Peyer's patch (tissue), 4 donors: Measurements from ENCODE around the gene TGFBR2. TPM values are rescaled to one million over a fixed set of nuclear protein-coding genes. Genes with fewer than 3 reads are reported as not detected.

Experiments
- DNase-seq, 3 donors: peaks; one replicate each; pipeline ENCODE4 v3.0.0-alpha.2; 2017 to 2019
- H3K27ac ChIP-seq, 4 donors: fragments of 200-600 bp; sonication (generic); one replicate each; pipeline ENCODE4 v1.5.1; 2016 to 2019
- H3K27me3 ChIP-seq, 2 donors: fragments of 200-600 bp; sonication (generic); one replicate each; pipeline ENCODE4 v1.5.1; 2019
- H3K36me3 ChIP-seq, 3 donors: fragments of 200-600 bp; sonication (generic); one replicate each; pipeline ENCODE4 v1.5.1; 2016 to 2019
- H3K4me1 ChIP-seq, 4 donors: fragments of 200-600 bp; sonication (generic); one replicate each; pipeline ENCODE4 v1.5.1; 2016 to 2019
- H3K4me3 ChIP-seq, 4 donors: fragments of 200-600 bp; sonication (generic); 1 replicate in 3 of 4; 2 replicates in 1 of 4; pipeline ENCODE4 v1.5.1; 2016 to 2019; ENCODE audit warnings: mild to moderate bottlenecking in 1 of 4
- H3K9me3 ChIP-seq, 4 donors: fragments of 200-600 bp; sonication (generic); one replicate each; pipeline ENCODE4 v1.5.1; 2016 to 2019; ENCODE audit warnings: mild to moderate bottlenecking in 1 of 4
- POLR2A ChIP-seq, 2 donors: fragments of 450-650 bp; IDR thresholded peaks; one replicate each; pipeline ENCODE4 v1.5.1; 2017; ENCODE audit warnings: antibody characterized with exemption in 2 of 2, mild to moderate bottlenecking in 2 of 2, moderate library complexity in 2 of 2
- total RNA-seq, 4 donors: library from RNA; depleted of rRNA; stranded (reverse); fragments of >200 nt; gene quantifications; one replicate each; pipeline ENCODE4 v1.1.0, GENCODE V29; 2016
- TF ChIP-seq, protein P1 (sequence below), 6 experiments: fragments of 450-650 bp in 4 of 6; fragments of 200-600 bp in 2 of 6; sonication (generic) in 1 of 6; IDR thresholded peaks; one replicate each; pipeline ENCODE4 v1.5.1; 2017 to 2019; ENCODE audit warnings: antibody characterized with exemption in 6 of 6, mild to moderate bottlenecking in 3 of 6, moderate library complexity in 1 of 6

The TGFBR2 gene
- total RNA-seq, 4 donors from 2014 or later = 51.8 to 127 (median 105) TPM

DNA sequence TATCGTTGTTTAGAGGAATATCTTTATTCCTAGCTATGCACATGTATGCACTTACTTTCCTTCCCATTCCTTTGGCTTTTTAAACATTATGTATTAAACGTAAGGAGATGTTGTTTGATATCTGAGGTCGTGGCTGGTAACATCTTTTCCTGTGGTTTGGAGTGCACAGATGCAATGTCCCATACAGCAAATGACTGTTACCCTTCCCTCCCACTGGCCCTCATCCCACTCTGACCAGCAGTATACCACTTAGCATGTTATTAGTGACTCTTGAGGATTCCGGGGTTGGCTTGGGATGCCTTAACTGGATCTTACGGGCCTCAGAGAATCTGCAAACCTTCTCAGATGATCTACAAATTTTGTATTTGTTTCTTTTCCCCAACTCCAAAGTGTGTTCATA lies 34.5 kb downstream of the TGFBR2 start:
- H3K27ac ChIP-seq = peak overlapping the region in 3 of 4 donors; percentile 3 to 83 (median 9)
- no peak for DNase-seq
- H3K27me3 ChIP-seq = no peaks in the 10 kb centered on the region
- peaks cover 0 to 78% (median 36%) of the 10 kb centered on the region in 4 donors for H3K4me1 ChIP-seq
- TF ChIP-seq, protein P1, sequence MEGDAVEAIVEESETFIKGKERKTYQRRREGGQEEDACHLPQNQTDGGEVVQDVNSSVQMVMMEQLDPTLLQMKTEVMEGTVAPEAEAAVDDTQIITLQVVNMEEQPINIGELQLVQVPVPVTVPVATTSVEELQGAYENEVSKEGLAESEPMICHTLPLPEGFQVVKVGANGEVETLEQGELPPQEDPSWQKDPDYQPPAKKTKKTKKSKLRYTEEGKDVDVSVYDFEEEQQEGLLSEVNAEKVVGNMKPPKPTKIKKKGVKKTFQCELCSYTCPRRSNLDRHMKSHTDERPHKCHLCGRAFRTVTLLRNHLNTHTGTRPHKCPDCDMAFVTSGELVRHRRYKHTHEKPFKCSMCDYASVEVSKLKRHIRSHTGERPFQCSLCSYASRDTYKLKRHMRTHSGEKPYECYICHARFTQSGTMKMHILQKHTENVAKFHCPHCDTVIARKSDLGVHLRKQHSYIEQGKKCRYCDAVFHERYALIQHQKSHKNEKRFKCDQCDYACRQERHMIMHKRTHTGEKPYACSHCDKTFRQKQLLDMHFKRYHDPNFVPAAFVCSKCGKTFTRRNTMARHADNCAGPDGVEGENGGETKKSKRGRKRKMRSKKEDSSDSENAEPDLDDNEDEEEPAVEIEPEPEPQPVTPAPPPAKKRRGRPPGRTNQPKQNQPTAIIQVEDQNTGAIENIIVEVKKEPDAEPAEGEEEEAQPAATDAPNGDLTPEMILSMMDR (IDR thresholded peaks at IDR 0.05) = no peak
- no peak for TF ChIP-seq POLR2A (IDR thresholded peaks at IDR 0.05)
- H3K9me3 ChIP-seq = no peaks in the 10 kb centered on the region
- peaks cover 0 to 9% (median 0%) of the 10 kb centered on the region in 3 donors for H3K36me3 ChIP-seq
- no peak overlapping the region for H3K4me3 ChIP-seq

DNA sequence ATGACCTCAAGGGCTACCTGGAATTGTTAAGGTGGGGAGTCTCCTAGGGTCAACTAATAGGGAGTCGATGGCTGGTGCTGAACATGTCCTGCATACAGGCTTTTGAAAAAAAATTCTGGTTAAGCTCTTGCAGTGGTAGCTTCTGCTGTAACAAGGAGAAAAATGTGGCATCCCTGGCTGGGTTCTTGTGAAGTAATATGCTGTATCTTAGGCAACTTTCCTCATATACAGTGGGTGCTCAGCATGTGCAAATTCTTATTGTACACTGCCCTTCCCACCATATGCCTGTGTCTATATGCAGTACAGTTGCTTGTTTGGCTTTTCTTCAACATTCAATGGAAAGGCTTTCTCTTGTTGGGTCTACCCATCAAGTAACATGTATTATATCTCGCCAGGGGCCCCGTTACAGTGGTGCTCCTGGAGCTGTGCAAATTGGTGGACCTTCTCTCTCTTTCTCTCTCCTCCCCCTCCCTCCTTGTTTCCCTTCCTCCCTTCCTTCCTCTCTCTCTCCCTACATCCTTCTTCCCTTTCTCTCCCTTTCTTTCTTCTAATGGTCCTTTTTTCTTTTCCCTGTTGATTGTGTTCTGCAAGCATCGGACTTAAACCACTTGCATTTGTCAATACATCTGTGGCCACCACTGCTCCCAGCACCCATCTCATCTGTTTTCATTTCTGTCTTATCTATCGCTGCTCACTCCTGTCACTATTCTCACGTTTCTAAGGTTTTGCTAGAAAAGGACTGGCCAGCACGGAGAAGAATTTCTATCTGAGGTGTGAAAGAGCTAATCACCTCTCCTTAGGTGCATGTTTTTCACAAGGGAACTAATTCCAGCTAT lies 35.2 kb downstream of the TGFBR2 start:
- Histone ChIP-seq H3K27ac (peak overlapping the region; percentile 72 to 83 (median 77)), H3K4me1 (peaks cover 0 to 85% (median 38%) of the 10 kb centered on the region in 4 donors)
- no peak for TF ChIP-seq POLR2A (IDR thresholded peaks at IDR 0.05)
- TF ChIP-seq, protein P1 (IDR thresholded peaks at IDR 0.05) = no peak

GRCh38 chr3:30642849-30643361 lies 36.5 kb downstream of the TGFBR2 start:
- Histone ChIP-seq H3K27ac (peak overlapping the region; percentile 72 to 83 (median 77)), H3K4me1 (peaks cover 0 to 83% (median 40%) of the 10 kb centered on the region in 4 donors), H3K4me3 (no peak overlapping the region), H3K27me3 (no peaks in the 10 kb centered on the region), H3K9me3 (no peaks in the 10 kb centered on the region), H3K36me3 (peaks cover 0 to 30% (median 0%) of the 10 kb centered on the region in 3 donors)
- no peak for TF ChIP-seq POLR2A (IDR thresholded peaks at IDR 0.05)
- TF ChIP-seq, protein P1 (IDR thresholded peaks at IDR 0.05) = no peak
- DNase-seq = no peak

More for the DNA sequence above, 35.2 kb downstream of the TGFBR2 start:
- Histone ChIP-seq H3K27me3 (no peaks in the 10 kb centered on the region), H3K4me3 (no peak overlapping the region), H3K9me3 (no peaks in the 10 kb centered on the region), H3K36me3 (peaks cover 0 to 17% (median 0%) of the 10 kb centered on the region in 3 donors)
- no peak for DNase-seq

GRCh38 chr3:30643763-30644462 lies 37.5 kb downstream of the TGFBR2 start:
- H3K4me1 ChIP-seq = peaks cover 0 to 77% (median 45%) of the 10 kb centered on the region in 4 donors
- peak in 2 of 3 donors; percentile 82 to 90 for DNase-seq
- peak overlapping the region; percentile 72 to 83 (median 77) for H3K27ac ChIP-seq
- no peaks in the 10 kb centered on the region for H3K27me3 ChIP-seq
- TF ChIP-seq, protein P1 (IDR thresholded peaks at IDR 0.05) = no peak
- TF ChIP-seq POLR2A (IDR thresholded peaks at IDR 0.05) = no peak
- no peaks in the 10 kb centered on the region for H3K9me3 ChIP-seq
- H3K36me3 ChIP-seq = peaks cover 0 to 40% (median 0%) of the 10 kb centered on the region in 3 donors
- no peak overlapping the region for H3K4me3 ChIP-seq

DNA sequence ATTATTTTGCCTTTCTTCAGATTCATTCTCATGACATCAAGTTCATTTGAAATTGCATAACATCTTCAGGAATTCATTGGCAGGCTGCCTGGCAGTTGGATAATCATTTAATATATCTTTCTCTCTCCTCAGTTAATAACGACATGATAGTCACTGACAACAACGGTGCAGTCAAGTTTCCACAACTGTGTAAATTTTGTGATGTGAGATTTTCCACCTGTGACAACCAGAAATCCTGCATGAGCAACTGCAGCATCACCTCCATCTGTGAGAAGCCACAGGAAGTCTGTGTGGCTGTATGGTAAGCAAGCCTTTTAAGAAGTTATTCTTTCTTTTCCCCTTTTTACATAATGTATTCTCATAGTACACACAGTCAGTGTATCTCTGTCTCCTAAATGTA lies 38.2 kb downstream of the TGFBR2 start:
- H3K36me3 ChIP-seq = peaks cover 0 to 43% (median 0%) of the 10 kb centered on the region in 3 donors
- H3K27ac ChIP-seq = peak overlapping the region; percentile 72 to 83 (median 77)

More for the DNA sequence above, 38.2 kb downstream of the TGFBR2 start:
- peak in 2 of 3 donors; percentile 80 to 83 for DNase-seq
- TF ChIP-seq, protein P1 (IDR thresholded peaks at IDR 0.05) = no peak
- TF ChIP-seq POLR2A (IDR thresholded peaks at IDR 0.05) = peak in 1 of 2 donors; percentile 26
- peaks cover 0 to 77% (median 50%) of the 10 kb centered on the region in 4 donors for H3K4me1 ChIP-seq
- H3K27me3 ChIP-seq = no peaks in the 10 kb centered on the region
- no peaks in the 10 kb centered on the region for H3K9me3 ChIP-seq
- no peak overlapping the region for H3K4me3 ChIP-seq
